Nephron progenitor cell (in vitro differentiated cells): ENCODE measurements around the gene FNDC3A.

Experiments used
- DNase-seq: peaks from one replicate; pipeline ENCODE4 v3.0.0; 2021
- H3K27ac Mint-ChIP-seq: 2 replicates; pipeline ENCODE4 v1.8.0; 2021; ENCODE audit warnings: mild to moderate bottlenecking, moderate library complexity, mixed read lengths
- H3K27me3 Mint-ChIP-seq: 2 replicates; pipeline ENCODE4 v1.8.0; 2021; ENCODE audit warnings: mild to moderate bottlenecking, low read depth, mixed read lengths; ENCODE audit not compliant: poor library complexity
- H3K36me3 Mint-ChIP-seq: 2 replicates; pipeline ENCODE4 v1.8.0; 2021; ENCODE audit warnings: low read depth, mixed read lengths
- H3K4me1 Mint-ChIP-seq: 2 replicates; pipeline ENCODE4 v1.8.0; 2021; ENCODE audit warnings: mixed read lengths
- H3K4me3 Mint-ChIP-seq: 2 replicates; pipeline ENCODE4 v1.8.0; 2021; ENCODE audit warnings: mild to moderate bottlenecking, moderate library complexity, mixed read lengths
- H3K9me3 Mint-ChIP-seq: 2 replicates; pipeline ENCODE4 v1.8.0; 2021; ENCODE audit warnings: mild to moderate bottlenecking, moderate library complexity, mixed read lengths
- TF ChIP-seq, protein P1 (sequence below): fragments of 200-600 bp; sonication (generic); IDR thresholded peaks from 2 replicates; pipeline ENCODE4 v1.5.0; 2021; ENCODE audit warnings: antibody characterized with exemption

The FNDC3A gene

DNA sequence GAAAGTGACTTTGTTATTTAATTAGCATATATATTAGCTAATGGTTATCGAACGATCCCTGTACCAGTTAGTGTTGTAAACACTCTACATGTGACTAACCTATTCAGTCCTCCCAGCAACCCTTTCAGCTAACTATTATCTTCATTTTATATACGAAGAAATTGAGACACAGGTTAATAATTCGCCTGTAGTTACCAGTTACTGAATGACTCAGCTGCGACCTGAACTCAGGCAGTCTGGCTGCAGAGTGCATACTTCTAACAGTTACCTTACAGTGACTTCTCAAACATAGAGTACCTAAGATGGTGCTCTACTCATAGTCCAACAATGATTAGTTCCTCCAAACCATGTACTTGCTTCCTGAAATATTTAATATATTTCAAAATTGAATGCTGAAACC, 117.7 kb downstream of the FNDC3A start:
- Mint-ChIP-seq H3K4me1 (peaks cover 28% of the 10 kb centered on the region), H3K4me3 (no peak overlapping the region), H3K27me3 (no peaks in the 10 kb centered on the region), H3K27ac (no peak overlapping the region), H3K36me3 (peaks cover 28% of the 10 kb centered on the region), H3K9me3 (no peaks in the 10 kb centered on the region)
- DNase-seq = no peak
- TF ChIP-seq, protein P1, sequence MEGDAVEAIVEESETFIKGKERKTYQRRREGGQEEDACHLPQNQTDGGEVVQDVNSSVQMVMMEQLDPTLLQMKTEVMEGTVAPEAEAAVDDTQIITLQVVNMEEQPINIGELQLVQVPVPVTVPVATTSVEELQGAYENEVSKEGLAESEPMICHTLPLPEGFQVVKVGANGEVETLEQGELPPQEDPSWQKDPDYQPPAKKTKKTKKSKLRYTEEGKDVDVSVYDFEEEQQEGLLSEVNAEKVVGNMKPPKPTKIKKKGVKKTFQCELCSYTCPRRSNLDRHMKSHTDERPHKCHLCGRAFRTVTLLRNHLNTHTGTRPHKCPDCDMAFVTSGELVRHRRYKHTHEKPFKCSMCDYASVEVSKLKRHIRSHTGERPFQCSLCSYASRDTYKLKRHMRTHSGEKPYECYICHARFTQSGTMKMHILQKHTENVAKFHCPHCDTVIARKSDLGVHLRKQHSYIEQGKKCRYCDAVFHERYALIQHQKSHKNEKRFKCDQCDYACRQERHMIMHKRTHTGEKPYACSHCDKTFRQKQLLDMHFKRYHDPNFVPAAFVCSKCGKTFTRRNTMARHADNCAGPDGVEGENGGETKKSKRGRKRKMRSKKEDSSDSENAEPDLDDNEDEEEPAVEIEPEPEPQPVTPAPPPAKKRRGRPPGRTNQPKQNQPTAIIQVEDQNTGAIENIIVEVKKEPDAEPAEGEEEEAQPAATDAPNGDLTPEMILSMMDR = no peak

DNA sequence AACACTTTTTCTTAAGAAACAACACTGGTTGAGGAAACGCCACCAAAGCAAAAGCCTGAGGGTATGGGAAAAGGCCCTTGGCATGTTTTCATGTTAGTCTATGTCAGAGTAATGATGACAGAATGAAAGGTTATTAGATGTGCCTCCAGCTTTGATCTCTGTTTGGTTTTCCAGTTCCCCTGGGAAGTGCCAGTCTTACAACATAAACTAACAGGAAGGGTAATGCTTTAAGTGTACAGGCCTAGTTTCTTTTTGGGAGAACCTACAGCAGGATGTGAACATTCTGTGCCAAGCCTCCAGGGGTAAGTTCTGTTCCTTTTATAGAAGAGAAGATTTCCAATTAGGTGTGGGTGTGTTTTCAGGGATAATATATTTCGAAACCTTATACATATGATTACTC, 121.7 kb downstream of the FNDC3A start:
- Mint-ChIP-seq H3K36me3 (peaks cover 5% of the 10 kb centered on the region), H3K4me1 (peaks cover 39% of the 10 kb centered on the region), H3K27me3 (no peaks in the 10 kb centered on the region), H3K4me3 (no peak overlapping the region), H3K9me3 (no peaks in the 10 kb centered on the region), H3K27ac (peak overlapping the region; percentile 95)
- TF ChIP-seq, protein P1 = no peak
- no peak for DNase-seq

DNA sequence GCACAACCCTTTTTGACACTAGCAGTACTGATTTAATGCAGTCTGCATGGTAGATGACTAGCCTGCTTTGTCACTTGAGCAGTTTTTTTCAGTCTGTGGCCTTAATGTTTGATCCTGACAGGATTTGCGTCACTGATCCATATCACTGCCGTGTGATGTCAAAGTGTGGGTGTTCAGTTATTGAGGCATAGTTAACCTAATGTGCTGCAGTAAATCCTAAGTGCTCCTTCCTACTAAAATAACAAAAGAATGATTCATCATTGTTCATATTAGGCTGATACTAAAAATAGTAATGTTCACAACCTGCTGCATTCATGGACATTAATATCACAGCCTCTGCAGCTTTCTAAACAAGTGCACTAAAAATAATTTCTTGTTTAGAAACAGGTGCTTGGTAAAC, 122.5 kb downstream of the FNDC3A start:
- Mint-ChIP-seq H3K9me3 (no peaks in the 10 kb centered on the region), H3K36me3 (peaks cover 5% of the 10 kb centered on the region), H3K4me1 (peaks cover 39% of the 10 kb centered on the region), H3K4me3 (no peak overlapping the region), H3K27ac (peak overlapping the region; percentile 47), H3K27me3 (no peaks in the 10 kb centered on the region)
- TF ChIP-seq, protein P1 = no peak
- no peak for DNase-seq

DNA sequence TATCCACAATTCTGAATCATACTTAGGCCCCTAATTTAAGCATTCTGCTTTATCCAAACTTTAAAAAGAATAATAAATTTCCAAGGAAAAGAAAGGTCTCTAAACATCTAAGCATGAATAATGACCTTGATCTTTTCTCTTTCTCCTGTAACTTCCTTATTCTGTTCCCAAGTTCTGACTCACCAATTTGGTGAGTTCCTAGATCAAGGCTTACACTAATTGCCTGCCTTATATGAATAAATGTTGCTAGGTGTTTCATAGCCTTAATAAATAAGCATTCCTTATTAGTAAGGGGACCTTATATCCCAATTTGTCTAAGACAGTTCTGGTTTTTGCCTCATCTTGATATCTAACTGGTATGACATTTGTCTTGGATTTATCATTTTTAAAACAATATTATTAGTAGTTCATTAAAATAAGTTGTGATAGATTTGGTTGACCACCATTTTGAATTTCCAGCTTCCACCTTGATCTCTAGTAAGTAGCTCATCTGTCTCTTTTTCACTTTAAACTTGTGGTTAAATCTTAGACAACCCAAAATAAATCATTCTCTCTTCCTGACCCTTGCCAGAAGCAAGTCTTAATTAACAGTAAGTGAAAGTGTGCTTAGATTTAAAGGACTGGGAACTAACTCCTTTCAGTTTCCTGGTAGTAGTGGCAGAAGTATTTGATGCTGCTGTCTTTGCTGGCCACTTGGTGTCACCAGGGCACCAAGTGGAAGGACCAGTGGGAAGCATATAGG, 123.2 kb downstream of the FNDC3A start:
- DNase-seq = no peak
- Mint-ChIP-seq H3K27ac (no peak overlapping the region), H3K4me1 (peaks cover 39% of the 10 kb centered on the region), H3K36me3 (peaks cover 5% of the 10 kb centered on the region), H3K27me3 (no peaks in the 10 kb centered on the region), H3K9me3 (no peaks in the 10 kb centered on the region), H3K4me3 (no peak overlapping the region)
- TF ChIP-seq, protein P1 = peak; percentile 34

DNA sequence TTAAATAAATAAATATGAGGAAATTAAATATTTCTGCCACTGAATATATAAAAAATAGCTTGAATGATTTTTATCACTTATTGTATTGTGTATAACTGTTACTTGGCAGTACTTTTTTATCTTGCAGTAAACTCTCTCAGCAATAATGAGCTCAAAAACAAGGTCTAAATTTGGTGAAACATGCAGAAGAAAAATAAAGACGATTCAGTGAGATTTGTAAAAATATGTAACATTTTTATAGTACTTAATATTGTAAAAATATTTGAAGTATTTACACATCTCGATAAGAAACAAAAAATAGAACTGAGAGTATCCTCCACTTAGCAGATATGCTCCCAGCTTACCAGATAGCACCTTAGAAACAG, 123.8 kb downstream of the FNDC3A start:
- no peak for DNase-seq
- TF ChIP-seq, protein P1 = no peak
- Mint-ChIP-seq H3K27ac (no peak overlapping the region), H3K27me3 (no peaks in the 10 kb centered on the region), H3K36me3 (peaks cover 2% of the 10 kb centered on the region), H3K4me3 (no peak overlapping the region), H3K4me1 (peaks cover 36% of the 10 kb centered on the region), H3K9me3 (no peaks in the 10 kb centered on the region)
